ENCODE data around the gene GLB1L3.
"Not testable (repeated sequence)": the region's sequence is repeated elsewhere in the genome, so short reads cannot be mapped to it uniquely, and the experiment has no call there.

Gene GLB1L3

GRCh38 chr11:134344497-134345236, 68.5 kb downstream of the GLB1L3 start:
- H3K4me3 ChIP-seq (ENCODE audit: low read length in 2 of 2); H3K36me3 ChIP-seq (ENCODE audit: control insufficient read depth in 2 of 2, insufficient read depth in 2 of 2, low read length in 2 of 2); H3K27me3 ChIP-seq (ENCODE audit: control insufficient read depth in 1 of 2, insufficient read depth in 2 of 2, low read length in 2 of 2); H3K9me3 ChIP-seq (ENCODE audit: control insufficient read depth in 2 of 2, low read length in 2 of 2); H3K27ac ChIP-seq (ENCODE audit: low read length); H3K9ac ChIP-seq (ENCODE audit: low read length in 2 of 2); H3K4me1 ChIP-seq (ENCODE audit: control insufficient read depth, insufficient read depth, low read length): not testable (repeated sequence)

GRCh38 chr11:134345237-134345550, 69.0 kb downstream of the GLB1L3 start:
- Histone ChIP-seq H3K9me3 (ENCODE audit: control insufficient read depth in 2 of 2, low read length in 2 of 2) (no peaks in the 10 kb centered on the region), H3K9ac (ENCODE audit: low read length in 2 of 2) (no peak overlapping the region), H3K36me3 (ENCODE audit: control insufficient read depth in 2 of 2, insufficient read depth in 2 of 2, low read length in 2 of 2) (peaks cover 0 to 2% of the 10 kb centered on the region in 2 donors), H3K4me1 (ENCODE audit: control insufficient read depth, insufficient read depth, low read length) (no peaks in the 10 kb centered on the region), H3K27ac (ENCODE audit: low read length) (no peak overlapping the region), H3K27me3 (ENCODE audit: control insufficient read depth in 1 of 2, insufficient read depth in 2 of 2, low read length in 2 of 2) (no peaks in the 10 kb centered on the region), H3K4me3 (ENCODE audit: low read length in 2 of 2) (no peak overlapping the region)

GRCh38 chr11:134346101-134346975, 70.2 kb downstream of the GLB1L3 start:
- no peaks in the 10 kb centered on the region for H3K4me1 ChIP-seq (ENCODE audit: control insufficient read depth, insufficient read depth, low read length)
- no peak overlapping the region for H3K9ac ChIP-seq (ENCODE audit: low read length in 2 of 2)
- H3K36me3 ChIP-seq (ENCODE audit: control insufficient read depth in 2 of 2, insufficient read depth in 2 of 2, low read length in 2 of 2), result peaks cover 0 to 2% of the 10 kb centered on the region in 2 donors
- H3K27ac ChIP-seq (ENCODE audit: low read length), result no peak overlapping the region
- H3K27me3 ChIP-seq (ENCODE audit: control insufficient read depth in 1 of 2, insufficient read depth in 2 of 2, low read length in 2 of 2), result no peaks in the 10 kb centered on the region
- no peaks in the 10 kb centered on the region for H3K9me3 ChIP-seq (ENCODE audit: control insufficient read depth in 2 of 2, low read length in 2 of 2)
- no peak overlapping the region for H3K4me3 ChIP-seq (ENCODE audit: low read length in 2 of 2)

- H3K36me3 ChIP-seq (ENCODE audit: control insufficient read depth in 2 of 2, insufficient read depth in 2 of 2, low read length in 2 of 2), result peaks cover 0 to 2% of the 10 kb centered on the region in 2 donors
- no peak overlapping the region for H3K4me3 ChIP-seq (ENCODE audit: low read length in 2 of 2)
- H3K27ac ChIP-seq (ENCODE audit: low read length), result no peak overlapping the region
- H3K4me1 ChIP-seq (ENCODE audit: control insufficient read depth, insufficient read depth, low read length), result no peaks in the 10 kb centered on the region
- no peaks in the 10 kb centered on the region for H3K9me3 ChIP-seq (ENCODE audit: control insufficient read depth in 2 of 2, low read length in 2 of 2)
- H3K9ac ChIP-seq (ENCODE audit: low read length in 2 of 2), result no peak overlapping the region
- H3K27me3 ChIP-seq (ENCODE audit: control insufficient read depth in 1 of 2, insufficient read depth in 2 of 2, low read length in 2 of 2), result no peaks in the 10 kb centered on the region
Observed at GRCh38 chr11:134346976-134347350, 70.8 kb downstream of the GLB1L3 start.

- Histone ChIP-seq H3K9me3 (ENCODE audit: control insufficient read depth in 2 of 2, low read length in 2 of 2) (no peaks in the 10 kb centered on the region), H3K4me3 (ENCODE audit: low read length in 2 of 2) (no peak overlapping the region), H3K9ac (ENCODE audit: low read length in 2 of 2) (no peak overlapping the region), H3K27ac (ENCODE audit: low read length) (no peak overlapping the region), H3K36me3 (ENCODE audit: control insufficient read depth in 2 of 2, insufficient read depth in 2 of 2, low read length in 2 of 2) (peaks cover 0 to 2% of the 10 kb centered on the region in 2 donors), H3K4me1 (ENCODE audit: control insufficient read depth, insufficient read depth, low read length) (no peaks in the 10 kb centered on the region), H3K27me3 (ENCODE audit: control insufficient read depth in 1 of 2, insufficient read depth in 2 of 2, low read length in 2 of 2) (no peaks in the 10 kb centered on the region)
Observed at GRCh38 chr11:134347441-134347840, 71.3 kb downstream of the GLB1L3 start.

GRCh38 chr11:134349109-134349801, 73.1 kb downstream of the GLB1L3 start:
- H3K9me3 ChIP-seq (ENCODE audit: control insufficient read depth in 2 of 2, low read length in 2 of 2), result no peaks in the 10 kb centered on the region
- no peak overlapping the region for H3K27ac ChIP-seq (ENCODE audit: low read length)
- H3K4me1 ChIP-seq (ENCODE audit: control insufficient read depth, insufficient read depth, low read length), result no peaks in the 10 kb centered on the region
- H3K36me3 ChIP-seq (ENCODE audit: control insufficient read depth in 2 of 2, insufficient read depth in 2 of 2, low read length in 2 of 2), result peaks cover 0 to 2% of the 10 kb centered on the region in 2 donors
- no peaks in the 10 kb centered on the region for H3K27me3 ChIP-seq (ENCODE audit: control insufficient read depth in 1 of 2, insufficient read depth in 2 of 2, low read length in 2 of 2)
- no peak overlapping the region for H3K4me3 ChIP-seq (ENCODE audit: low read length in 2 of 2)
- no peak overlapping the region for H3K9ac ChIP-seq (ENCODE audit: low read length in 2 of 2)

GRCh38 chr11:134349802-134350355, 73.7 kb downstream of the GLB1L3 start:
- no peak overlapping the region for H3K27ac ChIP-seq (ENCODE audit: low read length)
- no peaks in the 10 kb centered on the region for H3K27me3 ChIP-seq (ENCODE audit: control insufficient read depth in 1 of 2, insufficient read depth in 2 of 2, low read length in 2 of 2)
- H3K36me3 ChIP-seq (ENCODE audit: control insufficient read depth in 2 of 2, insufficient read depth in 2 of 2, low read length in 2 of 2), result peaks cover 0 to 2% of the 10 kb centered on the region in 2 donors
- H3K9me3 ChIP-seq (ENCODE audit: control insufficient read depth in 2 of 2, low read length in 2 of 2), result no peaks in the 10 kb centered on the region
- H3K4me1 ChIP-seq (ENCODE audit: control insufficient read depth, insufficient read depth, low read length), result no peaks in the 10 kb centered on the region
- H3K4me3 ChIP-seq (ENCODE audit: low read length in 2 of 2), result no peak overlapping the region
- H3K9ac ChIP-seq (ENCODE audit: low read length in 2 of 2), result no peak overlapping the region

GRCh38 chr11:134350381-134350780, 74.2 kb downstream of the GLB1L3 start:
- Histone ChIP-seq H3K4me1 (ENCODE audit: control insufficient read depth, insufficient read depth, low read length) (no peaks in the 10 kb centered on the region), H3K27ac (ENCODE audit: low read length) (no peak overlapping the region), H3K9ac (ENCODE audit: low read length in 2 of 2) (no peak overlapping the region), H3K27me3 (ENCODE audit: control insufficient read depth in 1 of 2, insufficient read depth in 2 of 2, low read length in 2 of 2) (no peaks in the 10 kb centered on the region), H3K9me3 (ENCODE audit: control insufficient read depth in 2 of 2, low read length in 2 of 2) (no peaks in the 10 kb centered on the region), H3K4me3 (ENCODE audit: low read length in 2 of 2) (no peak overlapping the region), H3K36me3 (ENCODE audit: control insufficient read depth in 2 of 2, insufficient read depth in 2 of 2, low read length in 2 of 2) (peaks cover 0 to 2% of the 10 kb centered on the region in 2 donors)

GRCh38 chr11:134352111-134352510, 75.9 kb downstream of the GLB1L3 start:
- no peaks in the 10 kb centered on the region for H3K9me3 ChIP-seq (ENCODE audit: control insufficient read depth in 2 of 2, low read length in 2 of 2)
- no peak overlapping the region for H3K27ac ChIP-seq (ENCODE audit: low read length)
- peaks cover 0 to 2% of the 10 kb centered on the region in 2 donors for H3K36me3 ChIP-seq (ENCODE audit: control insufficient read depth in 2 of 2, insufficient read depth in 2 of 2, low read length in 2 of 2)
- H3K9ac ChIP-seq (ENCODE audit: low read length in 2 of 2), result no peak overlapping the region
- no peaks in the 10 kb centered on the region for H3K27me3 ChIP-seq (ENCODE audit: control insufficient read depth in 1 of 2, insufficient read depth in 2 of 2, low read length in 2 of 2)
- no peak overlapping the region for H3K4me3 ChIP-seq (ENCODE audit: low read length in 2 of 2)
- no peaks in the 10 kb centered on the region for H3K4me1 ChIP-seq (ENCODE audit: control insufficient read depth, insufficient read depth, low read length)

GRCh38 chr11:134355136-134355535, 79.0 kb downstream of the GLB1L3 start:
- H3K27ac ChIP-seq (ENCODE audit: low read length), result no peak overlapping the region
- no peaks in the 10 kb centered on the region for H3K4me1 ChIP-seq (ENCODE audit: control insufficient read depth, insufficient read depth, low read length)
- no peaks in the 10 kb centered on the region for H3K9me3 ChIP-seq (ENCODE audit: control insufficient read depth in 2 of 2, low read length in 2 of 2)
- no peaks in the 10 kb centered on the region for H3K27me3 ChIP-seq (ENCODE audit: control insufficient read depth in 1 of 2, insufficient read depth in 2 of 2, low read length in 2 of 2)
- no peaks in the 10 kb centered on the region for H3K36me3 ChIP-seq (ENCODE audit: control insufficient read depth in 2 of 2, insufficient read depth in 2 of 2, low read length in 2 of 2)
- H3K9ac ChIP-seq (ENCODE audit: low read length in 2 of 2), result no peak overlapping the region
- H3K4me3 ChIP-seq (ENCODE audit: low read length in 2 of 2), result no peak overlapping the region
